ENCODE results near the gene CRP. TPM values are rescaled to one million over a fixed set of nuclear protein-coding genes. Genes with fewer than 3 reads are reported as not detected.

CRP gene
- total and polyA plus RNA-seq, 2 of the 13 experiments (the other 11 are each of a cell fraction or from before 2014, with no cell fraction given), result not detected

DNA sequence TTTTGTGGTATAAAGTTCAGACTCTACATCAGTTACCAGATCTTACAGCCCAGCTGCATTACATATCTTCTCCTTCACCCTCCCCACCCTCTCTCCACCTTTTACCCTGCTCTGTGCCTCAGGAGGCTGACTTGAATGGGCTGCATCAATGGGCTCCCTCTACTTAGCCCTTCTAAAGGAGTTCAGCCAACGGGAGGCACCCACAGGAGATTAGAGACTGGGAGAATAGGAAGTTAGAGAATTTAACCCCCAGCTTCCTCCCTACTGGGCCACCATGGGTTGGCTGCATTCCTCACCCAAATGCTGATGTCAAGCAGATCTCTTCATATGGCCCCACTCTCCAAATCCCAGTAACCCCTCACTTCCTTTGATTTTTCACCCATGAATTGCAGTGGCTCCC lies 49.3 kb upstream of the CRP start (continued):
- TF ChIP-seq, protein P1, sequence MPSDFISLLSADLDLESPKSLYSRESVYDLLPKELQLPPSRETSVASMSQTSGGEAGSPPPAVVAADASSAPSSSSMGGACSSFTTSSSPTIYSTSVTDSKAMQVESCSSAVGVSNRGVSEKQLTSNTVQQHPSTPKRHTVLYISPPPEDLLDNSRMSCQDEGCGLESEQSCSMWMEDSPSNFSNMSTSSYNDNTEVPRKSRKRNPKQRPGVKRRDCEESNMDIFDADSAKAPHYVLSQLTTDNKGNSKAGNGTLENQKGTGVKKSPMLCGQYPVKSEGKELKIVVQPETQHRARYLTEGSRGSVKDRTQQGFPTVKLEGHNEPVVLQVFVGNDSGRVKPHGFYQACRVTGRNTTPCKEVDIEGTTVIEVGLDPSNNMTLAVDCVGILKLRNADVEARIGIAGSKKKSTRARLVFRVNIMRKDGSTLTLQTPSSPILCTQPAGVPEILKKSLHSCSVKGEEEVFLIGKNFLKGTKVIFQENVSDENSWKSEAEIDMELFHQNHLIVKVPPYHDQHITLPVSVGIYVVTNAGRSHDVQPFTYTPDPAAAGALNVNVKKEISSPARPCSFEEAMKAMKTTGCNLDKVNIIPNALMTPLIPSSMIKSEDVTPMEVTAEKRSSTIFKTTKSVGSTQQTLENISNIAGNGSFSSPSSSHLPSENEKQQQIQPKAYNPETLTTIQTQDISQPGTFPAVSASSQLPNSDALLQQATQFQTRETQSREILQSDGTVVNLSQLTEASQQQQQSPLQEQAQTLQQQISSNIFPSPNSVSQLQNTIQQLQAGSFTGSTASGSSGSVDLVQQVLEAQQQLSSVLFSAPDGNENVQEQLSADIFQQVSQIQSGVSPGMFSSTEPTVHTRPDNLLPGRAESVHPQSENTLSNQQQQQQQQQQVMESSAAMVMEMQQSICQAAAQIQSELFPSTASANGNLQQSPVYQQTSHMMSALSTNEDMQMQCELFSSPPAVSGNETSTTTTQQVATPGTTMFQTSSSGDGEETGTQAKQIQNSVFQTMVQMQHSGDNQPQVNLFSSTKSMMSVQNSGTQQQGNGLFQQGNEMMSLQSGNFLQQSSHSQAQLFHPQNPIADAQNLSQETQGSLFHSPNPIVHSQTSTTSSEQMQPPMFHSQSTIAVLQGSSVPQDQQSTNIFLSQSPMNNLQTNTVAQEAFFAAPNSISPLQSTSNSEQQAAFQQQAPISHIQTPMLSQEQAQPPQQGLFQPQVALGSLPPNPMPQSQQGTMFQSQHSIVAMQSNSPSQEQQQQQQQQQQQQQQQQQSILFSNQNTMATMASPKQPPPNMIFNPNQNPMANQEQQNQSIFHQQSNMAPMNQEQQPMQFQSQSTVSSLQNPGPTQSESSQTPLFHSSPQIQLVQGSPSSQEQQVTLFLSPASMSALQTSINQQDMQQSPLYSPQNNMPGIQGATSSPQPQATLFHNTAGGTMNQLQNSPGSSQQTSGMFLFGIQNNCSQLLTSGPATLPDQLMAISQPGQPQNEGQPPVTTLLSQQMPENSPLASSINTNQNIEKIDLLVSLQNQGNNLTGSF (CRISPR knock-in tag; IDR thresholded peaks at IDR 0.05), result no peak
- TF ChIP-seq TCF7 (IDR thresholded peaks at IDR 0.05; ENCODE audit: low read depth), result no peak

DNA sequence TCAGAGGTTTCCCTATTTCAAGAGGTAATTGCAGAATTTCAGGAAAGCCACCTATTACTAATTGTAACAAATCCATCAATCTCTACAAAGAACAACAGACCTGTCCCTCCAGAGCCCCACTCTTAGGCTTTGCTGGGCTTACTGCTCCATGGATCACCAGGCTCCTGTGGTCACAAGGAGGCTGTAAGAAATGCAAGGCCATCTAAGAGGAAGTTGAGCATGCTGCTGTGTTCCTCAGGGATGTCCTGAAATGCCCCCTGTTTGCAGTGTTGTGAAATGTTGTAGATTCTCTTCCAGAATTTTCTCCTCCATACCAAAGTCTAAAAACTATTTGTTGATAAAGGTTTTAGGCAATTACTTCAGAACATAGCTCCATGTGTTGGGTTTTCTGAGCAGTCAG lies 42.0 kb upstream of the CRP start:
- Histone ChIP-seq H2AFZ (ENCODE audit: low read length) (no peak overlapping the region), H3K4me1 (ENCODE audit: insufficient read depth, low read length) (no peaks in the 10 kb centered on the region), H3K79me2 (ENCODE audit: insufficient read depth, low read length) (no peaks in the 10 kb centered on the region), H3K27me3 (ENCODE audit: control insufficient read depth in 1 of 2, insufficient read depth in 2 of 2, low read length in 2 of 2) (no peaks in the 10 kb centered on the region), H3K4me3 (replicated peaks in 1 of 3; ENCODE audit: insufficient read depth in 1 of 3, low read depth in 2 of 3, low read length in 3 of 3) (no peak overlapping the region), H3K36me3 (replicated peaks in 1 of 2; ENCODE audit: control insufficient read depth in 1 of 2, insufficient read depth in 2 of 2, low read length in 2 of 2) (no peaks in the 10 kb centered on the region), H3K9me3 (ENCODE audit: low read length) (no peaks in the 10 kb centered on the region), H3K27ac (ENCODE audit: extremely low read length, insufficient read depth, low read length) (no peak overlapping the region), H3K9ac (ENCODE audit: insufficient read depth, low read depth, low read length) (no peak overlapping the region), H3K4me2 (ENCODE audit: low read depth, low read length) (no peak overlapping the region), H4K20me1 (ENCODE audit: insufficient read depth, low read length) (no peaks in the 10 kb centered on the region)
- no peak for DNase-seq (ENCODE audit: low spot score)
- in situ Hi-C loops (cut with HindIII; ENCODE audit: extremely low pct_ligation_motif_present, low pct_unique_long_range_greater_than_20kb) (no loop called here), intact Hi-C loops (cut with micrococcal nuclease; ENCODE audit: unreplicated experiment) (no loop called here)
- FAIRE-seq, result no peak
- BruUV-seq (replicated peaks), result no TSS peak
- ChIA-PET POLR2A (no interaction called here), CTCF (ENCODE audit: low intra/inter-chr PET ratio, low total read pairs) (no interaction called here)
- ATAC-seq, result no peak
- no peak for TF ChIP-seq HOXA3 (CRISPR knock-in tag; IDR thresholded peaks at IDR 0.05)
- no peak for TF ChIP-seq ADNP (CRISPR knock-in tag; IDR thresholded peaks at IDR 0.05)
- TF ChIP-seq EP300 (IDR thresholded peaks at IDR 0.05; ENCODE audit: low read depth in 2 of 2, low read length in 2 of 2), result no peak
- no peak for TF ChIP-seq EP300 (CRISPR knock-in tag; IDR thresholded peaks at IDR 0.05; ENCODE audit: borderline replicate concordance)
- TF ChIP-seq, protein P2, sequence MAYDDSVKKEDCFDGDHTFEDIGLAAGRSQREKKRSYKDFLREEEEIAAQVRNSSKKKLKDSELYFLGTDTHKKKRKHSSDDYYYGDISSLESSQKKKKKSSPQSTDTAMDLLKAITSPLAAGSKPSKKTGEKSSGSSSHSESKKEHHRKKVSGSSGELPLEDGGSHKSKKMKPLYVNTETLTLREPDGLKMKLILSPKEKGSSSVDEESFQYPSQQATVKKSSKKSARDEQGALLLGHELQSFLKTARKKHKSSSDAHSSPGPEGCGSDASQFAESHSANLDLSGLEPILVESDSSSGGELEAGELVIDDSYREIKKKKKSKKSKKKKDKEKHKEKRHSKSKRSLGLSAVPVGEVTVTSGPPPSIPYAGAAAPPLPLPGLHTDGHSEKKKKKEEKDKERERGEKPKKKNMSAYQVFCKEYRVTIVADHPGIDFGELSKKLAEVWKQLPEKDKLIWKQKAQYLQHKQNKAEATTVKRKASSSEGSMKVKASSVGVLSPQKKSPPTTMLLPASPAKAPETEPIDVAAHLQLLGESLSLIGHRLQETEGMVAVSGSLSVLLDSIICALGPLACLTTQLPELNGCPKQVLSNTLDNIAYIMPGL (CRISPR knock-in tag; IDR thresholded peaks at IDR 0.05; ENCODE audit: borderline replicate concordance in 1 of 2, low read depth in 1 of 2), result no peak
- TF ChIP-seq ZBTB7A (CRISPR knock-in tag; IDR thresholded peaks at IDR 0.05), result no peak
- no peak for TF ChIP-seq ZNF800 (CRISPR knock-in tag; IDR thresholded peaks at IDR 0.05)
- TF ChIP-seq RAD21 (CRISPR knock-in tag; IDR thresholded peaks at IDR 0.05), result no peak
- no peak for TF ChIP-seq RFX5 (IDR thresholded peaks at IDR 0.05; ENCODE audit: low read depth, low read length)
- no peak for TF ChIP-seq PPARG (CRISPR knock-in tag; conservative IDR thresholded peaks at IDR 0.05)
- no peak for TF ChIP-seq ARID2 (CRISPR knock-in tag; IDR thresholded peaks at IDR 0.05; ENCODE audit: borderline replicate concordance)
- no peak for TF ChIP-seq HOXA7 (CRISPR knock-in tag; IDR thresholded peaks at IDR 0.05)
- no peak for TF ChIP-seq ZKSCAN8 (CRISPR knock-in tag; IDR thresholded peaks at IDR 0.05; ENCODE audit: borderline replicate concordance)
- TF ChIP-seq ZNF510 (CRISPR knock-in tag; IDR thresholded peaks at IDR 0.05; ENCODE audit: low read depth), result no peak

All from HepG2 (cell line).